ENCODE data around the gene GCNT2. TPM values are rescaled to one million over a fixed set of nuclear protein-coding genes. Genes with fewer than 3 reads are reported as not detected.
A peak's percentile ranks its signal among the peaks of the same experiment; 100 is the strongest.

GCNT2 gene
- total RNA-seq, 1 donor from 2014 or later: 32.2 TPM

GRCh38 chr6:10584607-10585006 lies 63.5 kb downstream of the GCNT2 start:
- H3K27ac ChIP-seq: no peak overlapping the region
- no peak overlapping the region for H3K4me3 ChIP-seq
- no peaks in the 10 kb centered on the region for H3K27me3 ChIP-seq (ENCODE audit: low read depth)
- no peak for DNase-seq
- no peak for TF ChIP-seq CTCF (IDR thresholded peaks at IDR 0.05)
- peaks cover 29% of the 10 kb centered on the region for H3K4me1 ChIP-seq
- no peaks in the 10 kb centered on the region for H3K36me3 ChIP-seq
- ATAC-seq: no peak
- H3K9me3 ChIP-seq: no peaks in the 10 kb centered on the region
- intact Hi-C loops (cut with DNase I): no loop called here

- H3K27ac ChIP-seq: no peak overlapping the region
- DNase-seq: no peak
Observed at GRCh38 chr6:10585209-10585845, 64.2 kb downstream of the GCNT2 start.

GRCh38 chr6:10586302-10586701 lies 65.2 kb downstream of the GCNT2 start:
- Histone ChIP-seq H3K27ac (no peak overlapping the region), H3K4me1 (peaks cover 29% of the 10 kb centered on the region), H3K9me3 (no peaks in the 10 kb centered on the region), H3K27me3 (ENCODE audit: low read depth) (no peaks in the 10 kb centered on the region), H3K36me3 (no peaks in the 10 kb centered on the region), H3K4me3 (no peak overlapping the region)
- TF ChIP-seq CTCF (IDR thresholded peaks at IDR 0.05): no peak
- no peak for DNase-seq
- intact Hi-C loops (cut with DNase I): no loop called here
- no peak for ATAC-seq

More at GRCh38 chr6:10585209-10585845, 64.2 kb downstream of the GCNT2 start:
- peaks cover 29% of the 10 kb centered on the region for H3K4me1 ChIP-seq
- no peaks in the 10 kb centered on the region for H3K36me3 ChIP-seq
- no peaks in the 10 kb centered on the region for H3K27me3 ChIP-seq (ENCODE audit: low read depth)
- no peak overlapping the region for H3K4me3 ChIP-seq
- TF ChIP-seq CTCF (IDR thresholded peaks at IDR 0.05): no peak
- H3K9me3 ChIP-seq: no peaks in the 10 kb centered on the region
- no peak for ATAC-seq
- intact Hi-C loops (cut with DNase I): no loop called here

GRCh38 chr6:10587656-10588406 lies 66.7 kb downstream of the GCNT2 start:
- intact Hi-C loops (cut with DNase I): no loop called here
- H3K9me3 ChIP-seq: no peaks in the 10 kb centered on the region
- ATAC-seq: peak; percentile 54 to 71
- H3K4me3 ChIP-seq: no peak overlapping the region
- no peaks in the 10 kb centered on the region for H3K36me3 ChIP-seq
- DNase-seq: no peak
- peaks cover 26% of the 10 kb centered on the region for H3K4me1 ChIP-seq
- TF ChIP-seq CTCF (IDR thresholded peaks at IDR 0.05): no peak
- no peak overlapping the region for H3K27ac ChIP-seq
- H3K27me3 ChIP-seq (ENCODE audit: low read depth): no peaks in the 10 kb centered on the region

GRCh38 chr6:10588562-10589428 lies 67.6 kb downstream of the GCNT2 start:
- Histone ChIP-seq H3K4me1 (peaks cover 16% of the 10 kb centered on the region), H3K36me3 (no peaks in the 10 kb centered on the region), H3K27ac (no peak overlapping the region), H3K27me3 (ENCODE audit: low read depth) (no peaks in the 10 kb centered on the region), H3K9me3 (no peaks in the 10 kb centered on the region), H3K4me3 (no peak overlapping the region)
- no peak for TF ChIP-seq CTCF (IDR thresholded peaks at IDR 0.05)
- no peak for DNase-seq
- intact Hi-C loops (cut with DNase I): no loop called here
- no peak for ATAC-seq

Data from lower lobe of right lung (tissue), 2 donors.